HG03095 (cell line): Measurements from ENCODE around the gene R3HDML.
A peak's percentile ranks its signal among the peaks of the same experiment; 100 is the strongest.
"Not testable (repeated sequence)": the region's sequence is repeated elsewhere in the genome, so short reads cannot be mapped to it uniquely, and the experiment has no call there.

Experiments used
- ATAC-seq: cut with Tn5 transposase; IDR thresholded peaks from one replicate; pipeline ENCODE4 v1.9.1; 2021; ENCODE audit warnings: moderate library complexity; ENCODE audit not compliant: unreplicated experiment

Gene R3HDML, protein sequence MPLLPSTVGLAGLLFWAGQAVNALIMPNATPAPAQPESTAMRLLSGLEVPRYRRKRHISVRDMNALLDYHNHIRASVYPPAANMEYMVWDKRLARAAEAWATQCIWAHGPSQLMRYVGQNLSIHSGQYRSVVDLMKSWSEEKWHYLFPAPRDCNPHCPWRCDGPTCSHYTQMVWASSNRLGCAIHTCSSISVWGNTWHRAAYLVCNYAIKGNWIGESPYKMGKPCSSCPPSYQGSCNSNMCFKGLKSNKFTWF

DNA sequence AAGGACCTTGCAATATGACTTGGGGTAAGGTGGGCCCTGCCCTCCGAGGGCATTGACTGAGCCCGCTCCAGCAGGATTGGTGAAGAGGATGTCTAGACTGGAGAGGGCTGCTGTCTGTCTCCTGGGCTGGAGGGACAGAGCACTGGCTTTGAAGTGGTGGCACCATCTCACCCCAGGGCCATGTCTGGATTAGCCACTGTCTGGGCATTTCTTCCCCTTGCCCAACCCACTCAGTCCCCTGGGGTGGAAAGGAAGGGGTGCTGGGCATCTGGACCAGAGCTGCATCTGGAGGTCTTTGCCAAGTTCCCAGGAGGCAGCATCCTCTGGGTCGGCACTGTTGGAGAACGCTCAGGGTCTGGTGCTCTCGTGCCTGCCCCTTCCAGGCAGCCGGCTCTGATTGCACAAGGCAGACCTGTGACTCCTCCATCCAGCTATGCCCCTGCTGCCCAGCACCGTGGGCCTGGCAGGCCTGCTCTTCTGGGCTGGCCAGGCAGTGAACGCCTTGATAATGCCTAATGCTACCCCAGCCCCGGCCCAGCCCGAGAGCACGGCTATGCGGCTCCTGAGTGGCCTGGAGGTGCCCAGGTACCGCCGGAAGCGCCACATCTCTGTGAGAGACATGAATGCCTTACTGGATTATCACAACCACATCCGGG, at the start of gene R3HDML:
Gene R3HDML (plus strand): TSS at position 319 of the 656 bp plus-strand sequence. CDS start 115 bp downstream, at position 434.
- no peak for ATAC-seq

DNA sequence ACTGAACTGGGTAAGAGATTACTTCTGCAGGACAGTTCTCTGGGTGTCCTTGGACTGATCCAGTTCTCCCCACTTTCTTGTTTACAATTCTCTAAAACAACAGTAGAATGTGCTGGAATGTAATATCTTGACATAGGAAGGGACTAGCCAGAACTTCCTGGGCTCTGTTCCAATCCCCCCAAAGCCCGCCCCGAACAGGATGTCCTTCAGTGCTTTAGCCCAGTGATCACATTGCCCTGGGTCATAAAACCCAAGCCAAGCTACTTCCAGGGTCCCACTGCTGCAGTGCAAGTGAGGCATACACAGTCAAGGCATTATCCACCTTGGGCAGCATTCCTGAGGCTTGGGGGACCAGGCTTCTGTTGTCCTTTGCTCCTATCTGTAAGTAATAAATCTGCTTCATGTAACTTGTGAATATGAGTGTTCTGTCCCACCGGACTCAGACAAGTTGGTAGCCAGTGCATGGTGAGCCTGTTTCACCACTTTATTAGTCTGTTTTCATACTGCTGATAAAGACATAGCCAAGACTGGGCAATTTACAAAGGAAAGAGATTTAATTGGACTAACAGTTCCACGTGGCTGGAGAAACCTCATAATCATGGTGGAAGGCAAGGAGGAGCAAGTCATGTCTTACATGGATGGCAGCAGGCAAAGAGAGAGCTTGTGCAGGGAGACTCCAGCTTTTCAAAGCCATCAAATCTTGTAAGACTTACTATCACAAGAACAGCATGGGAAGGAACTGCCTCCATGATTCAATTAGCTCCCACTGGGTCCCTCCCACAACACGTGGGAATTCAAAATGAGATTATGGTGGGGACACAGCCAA, 49.4 kb upstream of the R3HDML start:
- ATAC-seq: no peak

DNA sequence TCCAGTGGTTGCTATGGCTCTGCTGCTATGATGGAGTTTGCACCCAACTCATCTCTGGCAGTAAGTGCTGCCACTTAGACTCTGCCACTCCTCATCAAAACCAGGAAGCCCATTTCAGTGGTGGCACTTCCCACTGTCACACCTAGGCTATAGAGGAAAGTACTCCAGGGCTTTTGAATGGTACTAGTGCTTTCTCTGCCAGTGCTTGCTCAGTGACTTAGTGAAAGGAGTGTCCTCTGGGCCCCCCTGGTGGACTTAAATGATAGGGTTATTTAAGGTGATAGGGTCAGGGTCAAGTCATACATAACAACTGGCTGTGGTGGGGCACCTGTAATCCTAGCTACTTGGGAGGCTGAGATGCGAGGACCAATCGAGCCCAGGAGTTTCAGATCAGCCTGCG, 48.6 kb upstream of the R3HDML start:
- ATAC-seq: no peak

DNA sequence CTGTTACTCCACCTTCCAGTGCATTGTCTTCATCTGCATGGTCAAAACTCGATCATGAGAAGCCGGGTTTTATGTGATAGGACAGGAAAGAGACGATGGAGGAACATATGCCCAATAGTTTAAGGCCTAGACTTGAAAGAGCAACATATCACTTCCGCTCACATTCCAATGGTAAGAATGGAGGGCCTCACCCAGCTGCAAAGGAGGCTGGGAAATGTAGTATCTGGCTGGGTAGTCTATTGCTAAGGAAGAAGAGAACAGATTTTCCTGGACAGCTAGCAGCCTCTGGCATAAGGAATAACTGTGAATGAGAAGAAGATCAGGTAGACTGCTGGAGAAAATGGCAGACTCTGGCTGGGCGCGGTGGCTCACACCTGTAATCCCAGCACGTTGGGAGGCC, 45.1 kb upstream of the R3HDML start:
- ATAC-seq: no peak

DNA sequence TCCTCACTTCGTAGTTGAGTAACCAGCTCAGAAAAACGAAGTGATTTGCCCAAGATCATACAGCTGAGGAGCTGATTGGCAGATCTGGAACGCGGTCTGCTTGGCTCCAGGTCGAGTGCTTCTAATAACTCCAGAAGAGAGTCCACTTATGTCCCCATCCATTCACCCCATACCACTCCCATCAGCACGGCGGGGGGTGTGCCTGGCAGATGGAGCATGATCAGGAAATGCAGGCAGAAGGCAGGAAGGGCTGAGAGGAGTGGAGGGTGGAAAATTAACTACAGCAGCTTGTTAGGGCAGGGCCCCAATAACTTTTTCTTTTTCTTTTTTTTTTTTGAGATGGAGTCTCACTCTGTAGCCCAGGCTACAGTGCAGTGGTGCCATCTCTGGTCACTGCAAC, 40.8 kb upstream of the R3HDML start:
- no peak for ATAC-seq

DNA sequence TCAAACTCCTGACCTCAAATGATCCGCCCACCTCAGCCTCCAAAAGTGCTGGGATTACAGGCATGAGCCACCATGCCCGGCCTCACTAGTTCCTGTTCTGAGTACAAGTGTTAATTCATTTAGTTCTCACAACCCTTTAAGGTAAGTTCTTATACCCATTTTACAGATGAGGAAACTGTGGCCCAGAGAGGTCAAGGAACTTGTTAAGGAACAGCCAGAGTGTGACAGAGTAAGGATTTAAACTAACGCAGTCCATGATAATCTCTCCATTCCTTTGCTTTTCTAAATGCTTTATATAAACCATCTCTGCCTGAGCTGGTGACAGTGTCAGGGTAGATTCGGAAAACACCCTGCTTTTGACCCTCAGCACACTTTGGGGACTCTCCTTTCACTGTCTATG, 39.1 kb upstream of the R3HDML start:
- no peak for ATAC-seq

DNA sequence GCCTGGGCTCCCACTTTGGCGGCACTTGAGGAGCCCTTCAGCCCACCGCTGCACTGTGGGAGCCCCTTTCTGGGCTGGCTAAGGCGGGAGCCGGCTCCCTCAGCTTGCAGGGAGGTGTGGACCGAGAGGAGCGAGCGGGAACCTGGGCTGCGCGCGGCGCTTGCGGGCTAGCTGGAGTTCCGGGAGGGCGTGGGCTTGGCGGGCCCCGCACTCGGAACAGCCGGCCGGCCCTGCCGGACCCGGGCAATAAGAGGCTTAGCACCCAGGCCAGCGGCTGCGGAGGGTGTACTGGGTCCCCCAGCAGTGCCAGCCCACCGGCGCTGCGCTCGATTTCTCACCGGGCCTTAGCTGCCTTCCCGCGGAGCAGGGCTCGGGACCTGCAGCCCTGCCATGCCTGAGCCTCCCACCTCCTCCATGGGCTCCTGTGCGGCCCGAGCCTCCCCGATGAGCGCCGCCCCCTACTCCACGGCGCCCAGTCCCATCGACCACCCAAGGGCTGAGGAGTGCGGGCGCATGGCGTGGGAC, 37.8 kb upstream of the R3HDML start:
- ATAC-seq: not testable (repeated sequence)

DNA sequence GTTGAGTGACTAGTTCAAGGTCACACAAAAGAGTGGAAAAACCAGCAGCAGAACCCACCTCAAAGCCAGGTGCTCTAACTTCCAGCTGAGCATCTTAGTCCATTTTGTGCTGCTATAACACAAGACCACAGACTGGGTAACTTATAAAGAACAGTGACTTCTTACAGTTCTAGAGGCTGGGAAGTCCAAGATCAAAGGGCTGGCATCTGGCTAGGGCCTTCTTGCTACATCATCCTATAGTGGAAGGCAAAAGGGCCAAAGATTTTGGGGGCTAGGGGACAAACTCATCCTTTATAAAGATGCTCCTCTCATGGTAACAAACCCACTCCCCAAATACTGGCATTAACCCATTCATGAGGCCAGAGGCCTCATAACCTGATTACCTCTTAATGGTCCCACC, 35.6 kb upstream of the R3HDML start:
- ATAC-seq: no peak

DNA sequence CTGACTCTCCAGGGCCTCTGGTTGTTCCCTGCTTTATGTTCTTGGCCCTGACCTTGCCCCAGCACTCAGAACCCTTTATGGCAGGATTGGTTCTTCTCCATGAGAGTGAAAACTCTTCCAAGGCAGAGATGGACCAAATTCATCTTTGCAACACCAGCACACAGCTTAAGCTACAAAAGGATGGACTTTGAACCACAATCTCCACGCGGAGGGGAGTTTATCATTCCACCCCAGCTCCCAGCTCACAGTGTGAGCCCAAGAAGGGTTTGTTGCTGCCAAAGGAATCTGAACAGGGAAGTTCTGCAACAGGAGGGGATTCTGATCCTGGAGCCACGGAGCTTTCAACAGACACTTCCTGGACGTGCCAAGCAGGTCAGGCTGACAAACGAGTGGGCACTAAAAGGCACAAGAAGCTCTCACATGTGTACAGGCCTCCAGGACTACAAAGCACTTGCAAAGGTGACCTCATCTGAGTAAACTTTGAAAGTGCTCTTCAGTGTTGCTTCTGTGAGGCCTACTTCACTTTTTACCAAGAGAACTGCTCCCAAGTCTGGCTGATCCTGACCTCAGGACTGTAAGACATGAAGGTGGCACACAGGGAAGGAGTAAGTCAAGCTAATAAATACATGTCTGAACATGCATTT, 34.7 kb upstream of the R3HDML start:
- ATAC-seq: no peak

DNA sequence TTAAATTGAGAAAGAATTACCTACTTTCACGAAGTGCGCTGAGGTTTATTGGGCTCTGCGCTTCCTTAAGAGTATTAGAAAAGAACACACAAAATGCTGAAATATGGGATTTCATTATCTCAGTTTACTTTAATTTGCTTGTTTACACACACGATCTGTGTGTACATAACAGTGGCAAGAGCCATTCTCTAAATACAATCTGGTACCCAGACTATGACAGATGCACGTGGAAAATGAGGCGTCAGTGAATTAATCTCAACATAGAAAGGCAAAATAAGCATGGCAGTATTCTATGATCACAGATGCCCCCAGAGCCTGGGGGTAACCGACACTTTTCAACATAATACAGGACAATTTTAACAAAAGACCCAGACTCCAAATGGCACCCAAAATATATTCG, 34.1 kb upstream of the R3HDML start:
- no peak for ATAC-seq

DNA sequence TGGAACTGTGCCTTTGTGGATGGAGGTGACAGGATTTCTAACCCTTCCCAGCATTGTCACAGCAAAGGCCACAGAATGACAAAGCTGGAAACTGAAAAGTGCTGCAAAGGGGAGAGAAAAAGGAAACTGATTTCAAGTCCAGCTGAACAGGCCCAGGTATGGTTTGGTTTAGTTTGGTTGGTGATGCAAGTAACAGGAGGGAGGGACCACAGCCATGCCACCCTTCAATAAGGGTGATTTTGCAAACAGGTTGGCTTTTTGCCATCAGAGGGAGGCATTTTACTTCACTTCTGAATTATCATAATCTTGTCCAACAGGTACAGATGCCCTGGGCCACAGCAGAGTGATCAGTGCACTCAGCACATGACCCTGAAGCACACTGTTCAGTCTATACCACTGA, 32.5 kb upstream of the R3HDML start:
- no peak for ATAC-seq

DNA sequence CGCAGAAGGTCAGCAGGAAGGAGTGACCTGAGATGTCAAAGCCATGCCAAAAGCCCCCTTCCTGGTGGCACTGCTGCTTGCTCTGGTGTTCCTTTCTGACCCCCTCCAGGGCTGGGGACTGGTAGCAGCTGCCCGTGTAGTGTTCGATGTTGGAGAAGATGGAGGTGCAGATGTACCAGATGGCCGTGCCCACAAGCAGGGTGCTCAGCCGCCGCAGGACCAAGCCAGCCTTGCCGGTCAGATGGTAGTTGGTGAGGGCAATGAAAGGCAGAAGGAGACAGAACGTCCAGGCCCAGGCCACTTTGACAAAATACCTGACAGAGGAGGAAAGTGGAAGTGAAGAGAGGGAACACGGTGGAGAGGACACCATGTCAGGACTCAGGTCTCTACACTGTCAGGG, 29.9 kb upstream of the R3HDML start:
- ATAC-seq: no peak

DNA sequence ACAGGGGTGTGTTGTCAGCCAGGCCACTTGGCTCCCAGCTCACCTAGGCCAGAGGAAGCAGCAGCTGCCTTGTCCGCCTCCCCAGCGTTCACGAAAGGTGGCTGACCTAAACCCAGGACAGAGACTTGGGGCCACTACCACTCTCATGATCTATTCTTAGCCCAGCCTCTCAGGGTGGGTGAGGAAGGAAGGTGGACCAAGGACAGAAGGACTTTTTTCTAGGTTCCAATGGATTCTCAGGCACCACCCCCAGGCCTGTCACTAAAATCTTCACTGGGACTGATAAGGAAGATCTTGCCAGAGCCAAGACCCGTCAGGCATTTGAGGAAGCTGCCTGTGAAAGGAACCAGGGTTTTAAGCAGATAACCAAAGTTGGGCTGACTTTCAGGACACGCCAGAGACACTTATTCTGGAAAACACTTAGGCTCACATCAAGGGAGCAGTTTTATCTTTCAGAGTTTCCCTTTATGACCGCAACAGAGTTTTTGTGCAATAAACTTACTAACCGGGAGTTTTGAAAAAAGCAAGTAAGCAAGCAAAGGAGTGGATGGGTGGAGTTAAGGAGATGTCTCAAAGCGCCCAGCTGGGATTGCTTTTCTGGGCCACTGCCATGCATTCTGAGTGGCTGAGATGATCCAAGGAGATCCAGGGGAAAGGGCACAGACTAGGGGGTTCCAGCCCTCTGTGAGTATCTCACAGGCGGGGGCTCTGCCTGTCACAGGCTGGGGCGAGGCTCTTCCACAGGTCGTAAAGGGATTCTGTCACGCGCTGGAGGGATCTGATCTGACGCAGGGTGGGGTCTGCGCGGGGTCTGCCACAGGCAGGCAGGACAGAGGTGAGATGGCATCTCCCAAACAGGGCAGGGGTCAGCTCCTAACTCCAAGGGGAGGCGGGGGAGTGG, 26.8 kb upstream of the R3HDML start:
- no peak for ATAC-seq

DNA sequence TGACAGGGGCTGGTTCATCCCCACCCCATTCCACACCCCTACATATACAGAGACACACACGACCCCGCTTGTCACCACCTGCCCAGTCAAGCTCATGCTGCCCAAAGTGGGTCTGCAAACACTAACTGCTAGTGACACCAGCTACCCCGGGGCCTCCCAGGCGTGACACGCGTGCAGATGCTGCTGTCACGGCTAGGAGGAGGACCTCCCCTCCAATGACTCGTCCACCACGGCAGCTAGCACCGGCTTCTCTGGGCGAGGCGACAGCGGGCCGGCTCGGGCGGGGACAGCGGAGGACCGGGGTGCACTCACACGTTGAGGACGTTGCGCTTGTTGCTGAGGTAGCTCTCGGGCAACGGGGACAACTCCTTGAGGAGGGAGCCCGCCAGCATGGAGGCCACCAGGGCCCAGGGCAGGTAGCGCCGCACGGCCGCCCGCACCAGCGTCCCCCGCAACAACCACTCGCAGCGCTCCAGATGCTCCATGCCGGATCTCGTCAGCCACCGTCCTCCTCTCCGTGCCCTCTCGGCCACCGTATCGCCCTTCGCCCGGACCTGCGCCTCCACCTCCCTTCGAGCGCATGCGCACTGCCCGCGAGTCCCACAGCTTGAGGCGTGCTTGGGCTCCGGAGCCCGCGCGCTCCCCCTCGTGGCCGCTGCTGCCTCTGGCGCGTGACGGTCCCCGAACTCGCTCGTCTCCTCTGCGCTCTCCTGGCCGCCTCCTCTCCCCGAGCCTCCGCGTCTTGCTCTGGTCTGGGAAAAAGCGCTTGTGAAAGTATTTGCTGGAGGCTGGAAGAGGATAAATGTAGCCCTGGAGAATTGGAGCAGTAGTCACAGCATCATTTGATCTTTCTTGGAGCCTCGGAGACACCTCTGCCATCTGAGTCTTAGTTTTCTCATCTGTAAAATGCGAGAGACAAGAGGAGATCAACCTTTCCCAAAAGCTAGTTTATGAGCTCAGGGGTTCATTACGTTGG, 25.9 kb upstream of the R3HDML start, which contains the start of gene FITM2:
Gene FITM2 (minus strand): TSS at position 539 of the 976 bp plus-strand sequence. CDS start 54 bp downstream, at position 485.
- peak; percentile 83 for ATAC-seq

DNA sequence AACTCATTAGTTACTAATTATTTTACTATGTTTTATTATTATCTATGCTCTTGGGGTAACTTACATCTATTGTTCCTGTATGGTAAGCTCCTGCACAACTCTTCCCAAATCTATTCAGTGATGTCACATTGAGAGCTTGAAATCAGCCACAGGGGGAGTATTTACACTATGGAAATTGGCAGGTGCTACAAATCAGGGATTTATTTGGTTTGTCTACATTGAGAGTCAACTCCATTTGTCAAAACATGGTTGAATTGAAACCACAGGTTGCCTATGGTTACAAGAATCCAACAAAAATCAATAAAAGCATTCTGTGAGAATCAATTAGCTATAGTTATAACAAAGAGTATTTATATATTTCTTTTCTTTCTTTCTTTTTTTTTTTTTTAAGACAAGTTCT, 22.0 kb upstream of the R3HDML start:
- ATAC-seq: no peak

DNA sequence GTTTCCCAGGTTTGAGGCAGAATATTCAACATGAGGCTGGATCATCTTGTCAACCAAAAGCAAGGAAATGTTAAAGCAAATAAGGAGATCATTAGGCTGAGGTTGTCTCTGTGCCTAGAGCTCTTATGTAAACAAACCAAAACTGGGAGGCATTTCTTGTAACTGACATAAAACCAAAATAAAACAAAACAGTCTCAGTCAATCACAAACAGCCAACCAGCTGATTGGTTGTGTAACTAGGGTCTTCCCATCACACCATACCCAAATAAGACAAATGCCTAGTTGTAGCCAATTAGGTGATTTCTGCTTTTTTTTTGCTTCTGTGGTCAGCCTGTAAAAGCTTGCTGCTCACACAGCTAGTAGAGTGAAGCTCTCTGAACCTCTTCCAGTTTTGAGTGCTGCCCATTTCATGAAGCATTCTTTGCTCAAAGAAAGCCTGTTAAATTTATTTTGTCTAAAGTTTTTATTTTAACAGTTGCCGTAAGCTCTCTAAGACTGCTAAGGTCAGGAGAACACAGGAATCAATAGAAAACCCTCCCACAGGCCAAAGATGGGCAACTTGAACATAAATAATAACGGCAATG, 16.9 kb upstream of the R3HDML start:
- no peak for ATAC-seq

DNA sequence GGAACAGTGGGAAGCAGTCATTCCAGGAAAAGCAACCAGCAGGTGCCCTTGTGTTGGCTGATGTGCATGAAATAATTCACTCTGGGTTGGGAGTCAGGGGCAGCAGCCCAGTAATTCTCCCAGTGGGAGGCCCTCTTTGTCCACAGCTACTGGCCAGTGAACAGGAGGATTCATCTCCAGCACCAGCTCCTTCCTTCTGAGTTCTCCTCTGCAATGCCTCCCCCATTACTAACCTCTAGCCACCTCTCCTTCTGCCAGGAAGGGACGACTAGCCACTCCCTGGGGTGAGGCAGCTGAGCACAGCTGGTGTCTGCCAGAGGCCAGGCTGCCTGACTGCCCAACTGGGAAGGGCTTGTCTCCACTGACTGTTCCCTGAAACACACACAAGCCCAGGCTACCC, 12.5 kb upstream of the R3HDML start:
- ATAC-seq: no peak

DNA sequence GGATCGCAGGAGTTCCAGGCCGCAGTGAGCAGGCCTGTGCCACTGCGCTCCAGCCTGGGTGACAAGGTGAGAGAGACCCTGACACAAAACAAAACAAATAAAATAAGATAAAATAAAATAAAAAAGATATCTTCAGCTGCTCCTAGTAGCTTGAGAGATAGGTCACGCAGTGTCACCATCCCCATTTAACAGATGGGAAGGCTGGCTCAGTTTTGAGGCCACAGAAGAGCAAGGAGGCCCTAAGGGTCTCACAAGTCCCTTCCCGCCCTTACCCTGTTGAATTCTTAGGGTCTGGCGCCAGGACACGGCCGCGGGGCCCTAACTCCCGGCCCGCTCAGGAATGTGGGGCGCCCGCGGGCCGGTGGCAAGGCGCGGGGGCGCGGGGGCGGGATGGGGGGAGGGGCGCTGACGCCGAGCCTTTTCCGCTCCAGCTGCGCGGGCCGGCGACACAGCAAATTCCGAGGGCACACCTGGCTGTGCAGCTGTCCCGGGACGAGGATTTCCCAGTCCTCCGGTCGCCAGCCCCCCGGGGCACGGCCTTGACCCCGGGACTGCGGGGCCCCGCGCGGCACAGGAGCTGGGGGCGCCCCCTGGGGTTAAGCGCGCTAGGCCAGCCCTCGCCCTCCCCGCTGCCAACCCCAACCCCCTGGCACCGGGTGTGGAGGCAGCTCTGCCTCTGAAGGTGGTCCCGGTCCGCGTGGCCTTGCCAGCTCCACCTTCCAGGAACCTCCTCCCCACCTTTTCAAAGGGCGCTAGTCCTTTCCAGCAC, 10.3 kb upstream of the R3HDML start:
- no peak for ATAC-seq
